BLaER1 (cell line): ENCODE results near the gene SMG6.
"Not testable (repeated sequence)": the region's sequence is repeated elsewhere in the genome, so short reads cannot be mapped to it uniquely, and the experiment has no call there.

ENCODE experiments used
- H3K27ac ChIP-seq: shearing (Covaris generic); formaldehyde crosslinking; 2 replicates; pipeline ENCODE4 v1.8.1; 2022
- H3K27me3 ChIP-seq: shearing (Covaris generic); formaldehyde crosslinking; 2 replicates; pipeline ENCODE4 v1.8.1; 2022
- H3K36me3 ChIP-seq: shearing (Covaris generic); formaldehyde crosslinking; 2 replicates; pipeline ENCODE4 v1.8.1; 2022
- H3K4me1 ChIP-seq: shearing (Covaris generic); formaldehyde crosslinking; 2 replicates; pipeline ENCODE4 v1.8.1; 2022
- H3K4me2 ChIP-seq: shearing (Covaris generic); formaldehyde crosslinking; 2 replicates; pipeline ENCODE4 v1.8.1; 2022
- H3K4me3 ChIP-seq: shearing (Covaris generic); formaldehyde crosslinking; 2 replicates; pipeline ENCODE4 v1.8.1; 2022
- H3K9ac ChIP-seq: shearing (Covaris generic); formaldehyde crosslinking; 2 replicates; pipeline ENCODE4 v1.8.1; 2022
- H3K9me3 ChIP-seq: shearing (Covaris generic); formaldehyde crosslinking; 2 replicates; pipeline ENCODE4 v1.8.1; 2022
- H4K20me1 ChIP-seq: shearing (Covaris generic); formaldehyde crosslinking; 2 replicates; pipeline ENCODE4 v1.8.1; 2022
- Cebpa-rat ChIP-seq: shearing (Covaris generic); IDR thresholded peaks from 2 replicates; pipeline ENCODE4 v1.8.1; 2022

Gene SMG6

DNA sequence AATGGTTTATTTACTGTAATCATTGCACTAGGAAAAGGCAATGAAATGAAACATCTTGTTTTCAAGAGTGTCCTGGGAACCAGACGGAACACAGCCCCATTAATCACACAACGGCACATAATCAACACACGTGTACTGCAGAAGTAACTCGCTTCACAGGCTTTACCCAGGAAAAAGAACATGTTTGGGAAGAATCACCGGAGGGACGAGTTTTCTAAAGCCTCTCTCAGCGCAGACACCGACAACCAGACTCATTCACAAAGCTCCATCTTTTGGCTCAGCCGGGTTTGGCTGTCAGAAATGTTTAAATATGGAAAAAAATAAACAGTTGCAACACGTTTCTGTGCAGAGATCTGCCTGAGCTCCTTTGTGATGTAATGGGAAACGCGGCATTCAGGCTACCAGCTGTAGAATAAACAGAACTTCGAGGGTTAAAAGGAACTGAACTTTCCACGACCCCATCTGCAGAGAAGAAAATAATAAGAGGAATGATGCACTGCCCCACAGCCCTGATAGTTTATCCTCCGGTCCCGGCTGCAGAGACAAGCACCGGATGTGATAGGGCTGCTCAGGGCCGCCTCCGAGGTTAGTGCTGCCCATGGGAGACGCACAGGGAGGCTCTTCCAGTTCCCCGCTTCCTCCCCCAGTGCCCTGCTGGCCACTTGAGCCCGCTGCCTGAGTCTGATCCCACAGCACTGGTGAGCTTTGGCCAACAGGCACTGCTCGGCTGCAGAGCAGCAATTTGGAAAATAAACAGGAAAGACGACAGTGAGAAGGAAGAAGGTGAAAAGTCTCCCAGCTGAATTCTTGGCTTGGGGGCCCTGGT is 128.9 kb downstream of the SMG6 start:
- Histone ChIP-seq H3K4me3 (no peak overlapping the region), H3K9ac (no peak overlapping the region), H3K27ac (no peak overlapping the region), H3K36me3 (peaks cover 93% of the 10 kb centered on the region), H3K27me3 (no peaks in the 10 kb centered on the region), H3K4me2 (peak overlapping the region; percentile 36; the same call in 1 of the 2 replicates), H4K20me1 (peaks cover 13% of the 10 kb centered on the region; the same call in 1 of the 2 replicates), H3K9me3 (no peaks in the 10 kb centered on the region), H3K4me1 (peaks cover 24% of the 10 kb centered on the region)
- TF ChIP-seq Cebpa-rat: no peak

DNA sequence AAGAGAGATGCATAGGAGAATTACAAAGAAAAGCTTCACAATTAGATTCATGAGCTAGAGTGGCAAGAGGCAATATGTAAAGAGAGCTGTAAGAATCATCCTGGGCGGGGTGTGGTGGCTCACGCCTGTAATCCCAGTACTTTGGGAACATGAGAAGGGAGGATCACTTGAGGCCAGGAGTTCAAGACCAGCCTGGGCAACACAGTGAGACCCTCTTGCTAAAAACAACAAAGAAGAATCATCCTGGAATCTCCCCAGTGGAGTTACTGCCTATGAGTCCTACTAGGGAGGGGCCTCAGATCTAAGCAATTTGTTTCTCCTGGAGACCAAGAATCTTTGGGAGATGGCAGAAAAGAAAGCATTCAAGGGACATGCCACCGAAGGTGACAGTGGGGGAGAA is 129.6 kb downstream of the SMG6 start:
- TF ChIP-seq Cebpa-rat: no peak
- H3K36me3 ChIP-seq: peaks cover 99% of the 10 kb centered on the region
- no peak overlapping the region for H3K4me2 ChIP-seq
- H3K9ac ChIP-seq: no peak overlapping the region
- H3K4me1 ChIP-seq: peaks cover 17% of the 10 kb centered on the region
- no peak overlapping the region for H3K4me3 ChIP-seq
- H3K27ac ChIP-seq: no peak overlapping the region
- H3K9me3 ChIP-seq: no peaks in the 10 kb centered on the region
- peaks cover 8% of the 10 kb centered on the region; the same call in 1 of the 2 replicates for H4K20me1 ChIP-seq
- H3K27me3 ChIP-seq: no peaks in the 10 kb centered on the region

DNA sequence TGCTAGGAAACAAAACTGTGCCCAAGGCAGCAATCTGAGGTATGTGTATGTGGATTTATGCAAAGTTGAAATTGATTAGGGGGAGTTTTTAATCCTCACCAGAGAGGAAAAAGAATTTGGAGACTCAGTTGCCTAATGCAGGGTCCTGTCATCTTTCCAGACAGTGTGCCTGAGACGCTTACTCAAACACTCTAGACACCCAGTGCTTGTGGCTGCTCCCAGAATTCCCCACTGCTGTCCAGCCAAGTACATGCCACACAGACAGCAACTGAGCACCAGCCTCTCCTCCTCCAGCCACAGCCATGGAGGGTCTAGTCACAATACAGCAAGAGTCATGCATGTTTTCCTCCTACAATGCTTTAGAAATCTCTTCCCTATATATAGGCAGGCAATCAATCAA is 130.6 kb downstream of the SMG6 start:
- H3K9me3 ChIP-seq: no peaks in the 10 kb centered on the region
- 0 out of 2 replicates have a peak overlapping the region, but pooled peaks have one; percentile 29 for H3K9ac ChIP-seq
- H3K27me3 ChIP-seq: no peaks in the 10 kb centered on the region
- H3K27ac ChIP-seq: no peak overlapping the region
- H4K20me1 ChIP-seq: no peaks in the 10 kb centered on the region
- peaks cover 99% of the 10 kb centered on the region for H3K36me3 ChIP-seq
- no peak overlapping the region for H3K4me3 ChIP-seq
- no peak for TF ChIP-seq Cebpa-rat
- peaks cover 8% of the 10 kb centered on the region; the same call in 1 of the 2 replicates for H3K4me1 ChIP-seq
- no peak overlapping the region for H3K4me2 ChIP-seq

DNA sequence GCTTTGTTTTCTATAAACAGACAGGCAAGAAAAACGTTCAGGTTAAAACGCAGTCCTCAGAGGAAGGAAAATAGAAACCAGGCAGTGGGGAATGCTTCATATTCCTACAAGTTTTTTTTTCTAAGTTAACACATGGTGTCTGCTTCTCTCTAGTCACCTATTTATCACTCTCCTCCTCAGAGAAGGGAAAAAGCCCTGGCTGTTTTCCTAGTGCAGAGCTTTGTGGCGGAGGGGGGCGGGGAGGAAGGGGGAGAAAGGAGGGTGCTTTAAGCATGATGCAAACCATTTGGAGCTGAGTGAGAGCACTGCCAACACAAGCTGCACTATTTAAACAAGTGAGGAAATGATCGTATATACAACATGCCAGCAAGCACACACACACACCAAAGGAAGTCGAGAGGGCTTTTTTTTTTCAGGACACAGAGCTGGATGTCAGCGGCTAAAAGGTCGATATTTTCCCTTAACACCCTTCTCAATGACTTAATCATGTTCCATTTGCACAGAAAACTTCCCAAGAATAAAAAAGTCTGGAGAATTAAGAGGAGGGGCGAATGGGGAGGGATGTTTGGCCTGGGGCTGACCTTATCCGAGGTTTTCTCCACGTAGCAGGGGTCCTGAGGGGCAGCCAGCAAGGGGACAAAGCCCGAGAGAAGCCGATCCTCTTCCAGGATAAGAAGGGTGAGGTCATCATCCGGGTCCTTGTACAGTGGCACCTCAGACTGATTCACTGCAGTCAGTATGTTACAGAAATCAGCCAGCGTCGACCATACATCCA is 131.3 kb downstream of the SMG6 start:
- no peak overlapping the region for H3K4me3 ChIP-seq
- 0 out of 2 replicates have a peak overlapping the region, but pooled peaks have one; percentile 29 for H3K9ac ChIP-seq
- no peak overlapping the region for H3K4me2 ChIP-seq
- peaks cover 8% of the 10 kb centered on the region; the same call in 1 of the 2 replicates for H3K4me1 ChIP-seq
- peaks cover 99% of the 10 kb centered on the region for H3K36me3 ChIP-seq
- TF ChIP-seq Cebpa-rat: no peak
- H3K27me3 ChIP-seq: no peaks in the 10 kb centered on the region
- H3K9me3 ChIP-seq: no peaks in the 10 kb centered on the region
- no peaks in the 10 kb centered on the region for H4K20me1 ChIP-seq
- H3K27ac ChIP-seq: no peak overlapping the region

DNA sequence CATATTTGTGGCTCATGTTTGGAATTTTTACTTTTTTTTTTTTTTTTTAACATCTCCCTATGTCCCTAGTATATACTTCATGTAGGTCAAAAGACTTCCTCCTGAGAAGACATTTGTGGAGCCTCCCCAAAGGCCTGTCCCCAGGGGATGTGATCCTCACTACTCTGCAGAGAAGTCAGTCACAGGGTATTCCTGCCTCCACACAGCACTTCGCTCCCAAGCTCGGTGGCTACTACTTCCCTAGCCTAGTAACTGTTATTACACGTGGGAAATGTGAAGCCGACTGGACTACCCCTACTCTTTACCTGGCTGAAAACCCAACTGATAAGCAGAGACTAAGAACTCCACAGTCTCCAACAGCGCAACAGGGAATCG is 131.9 kb downstream of the SMG6 start:
- H3K9ac ChIP-seq: no peak overlapping the region
- no peak overlapping the region for H3K4me3 ChIP-seq
- H3K4me2 ChIP-seq: no peak overlapping the region
- H3K27ac ChIP-seq: no peak overlapping the region
- H3K4me1 ChIP-seq: peaks cover 8% of the 10 kb centered on the region; the same call in 1 of the 2 replicates
- H3K9me3 ChIP-seq: no peaks in the 10 kb centered on the region
- no peak for TF ChIP-seq Cebpa-rat
- no peaks in the 10 kb centered on the region for H3K27me3 ChIP-seq
- H3K36me3 ChIP-seq: peaks cover 96% of the 10 kb centered on the region
- H4K20me1 ChIP-seq: no peaks in the 10 kb centered on the region

DNA sequence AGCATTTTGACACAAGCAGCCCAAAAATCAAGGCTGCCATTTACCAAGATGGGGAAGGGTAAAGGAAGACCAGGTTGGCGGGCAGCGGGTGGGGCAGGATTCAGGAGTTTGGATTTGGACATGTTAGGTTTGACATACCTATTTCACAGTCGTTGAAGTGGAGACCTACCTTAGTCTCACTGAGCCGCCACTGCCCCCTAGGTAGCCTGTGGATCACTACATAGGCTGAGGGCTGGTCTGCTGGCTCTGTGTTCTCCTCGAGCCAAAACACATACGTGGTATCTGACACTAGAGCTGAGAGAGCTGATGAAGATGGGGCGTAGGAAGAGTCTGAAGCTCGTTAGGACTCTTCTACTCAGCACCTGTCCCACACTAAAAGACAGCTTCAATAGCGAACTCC is 133.6 kb downstream of the SMG6 start:
- Histone ChIP-seq H3K4me3 (no peak overlapping the region), H3K4me2 (no peak overlapping the region), H3K9ac (no peak overlapping the region), H3K27ac (no peak overlapping the region), H4K20me1 (no peaks in the 10 kb centered on the region), H3K4me1 (peaks cover 5% of the 10 kb centered on the region; the same call in 1 of the 2 replicates), H3K36me3 (peaks cover 95% of the 10 kb centered on the region), H3K27me3 (no peaks in the 10 kb centered on the region), H3K9me3 (no peaks in the 10 kb centered on the region)
- TF ChIP-seq Cebpa-rat: no peak

DNA sequence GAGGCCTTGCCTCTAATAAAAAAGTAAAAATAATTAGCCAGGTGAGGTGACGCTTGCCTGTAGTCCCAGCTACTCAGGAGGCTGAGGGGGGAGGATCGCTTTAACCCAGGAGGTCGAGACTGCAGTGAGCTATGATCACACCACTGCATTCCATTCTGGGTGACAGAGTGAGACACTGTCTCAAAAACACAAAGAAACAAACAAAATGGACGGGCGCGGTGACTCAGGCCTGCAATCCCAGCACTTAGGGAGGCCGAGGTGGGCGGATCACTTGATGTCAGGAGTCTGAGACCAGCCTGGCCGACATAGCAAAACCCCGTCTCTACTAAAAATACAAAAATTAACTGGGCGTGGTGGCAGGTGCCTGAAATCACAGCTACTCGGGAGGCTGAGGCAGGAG is 137.9 kb downstream of the SMG6 start:
- H3K27ac ChIP-seq, H4K20me1 ChIP-seq, H3K9me3 ChIP-seq, H3K4me3 ChIP-seq, H3K4me2 ChIP-seq, H3K4me1 ChIP-seq, H3K27me3 ChIP-seq, H3K9ac ChIP-seq: not testable (repeated sequence)
- peaks cover 87% of the 10 kb centered on the region for H3K36me3 ChIP-seq

DNA sequence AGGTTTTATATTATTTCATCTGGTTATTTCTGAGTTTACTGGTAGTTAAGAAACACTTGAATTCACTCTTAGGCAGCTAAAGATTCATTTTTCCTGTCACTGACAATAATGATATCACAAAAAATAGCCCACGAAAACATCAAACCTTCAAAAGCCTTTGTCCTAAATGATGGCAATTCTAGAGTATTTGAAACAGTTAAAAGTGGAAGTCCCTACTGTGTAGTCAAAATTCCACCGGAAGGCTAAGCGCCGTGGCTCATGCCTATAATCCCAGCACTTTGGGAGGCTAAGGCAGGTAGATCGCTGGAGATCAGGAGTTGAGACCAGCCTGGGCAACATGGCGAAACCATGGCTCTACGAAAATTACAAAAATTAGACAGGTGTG is 145.2 kb downstream of the SMG6 start:
- H4K20me1 ChIP-seq: no peaks in the 10 kb centered on the region
- H3K27ac ChIP-seq: no peak overlapping the region
- H3K4me2 ChIP-seq: no peak overlapping the region
- no peak for TF ChIP-seq Cebpa-rat
- H3K4me1 ChIP-seq: peaks cover 17% of the 10 kb centered on the region
- H3K9ac ChIP-seq: no peak overlapping the region
- H3K4me3 ChIP-seq: no peak overlapping the region
- H3K27me3 ChIP-seq: no peaks in the 10 kb centered on the region
- H3K9me3 ChIP-seq: no peaks in the 10 kb centered on the region
- H3K36me3 ChIP-seq: peaks cover 71% of the 10 kb centered on the region

DNA sequence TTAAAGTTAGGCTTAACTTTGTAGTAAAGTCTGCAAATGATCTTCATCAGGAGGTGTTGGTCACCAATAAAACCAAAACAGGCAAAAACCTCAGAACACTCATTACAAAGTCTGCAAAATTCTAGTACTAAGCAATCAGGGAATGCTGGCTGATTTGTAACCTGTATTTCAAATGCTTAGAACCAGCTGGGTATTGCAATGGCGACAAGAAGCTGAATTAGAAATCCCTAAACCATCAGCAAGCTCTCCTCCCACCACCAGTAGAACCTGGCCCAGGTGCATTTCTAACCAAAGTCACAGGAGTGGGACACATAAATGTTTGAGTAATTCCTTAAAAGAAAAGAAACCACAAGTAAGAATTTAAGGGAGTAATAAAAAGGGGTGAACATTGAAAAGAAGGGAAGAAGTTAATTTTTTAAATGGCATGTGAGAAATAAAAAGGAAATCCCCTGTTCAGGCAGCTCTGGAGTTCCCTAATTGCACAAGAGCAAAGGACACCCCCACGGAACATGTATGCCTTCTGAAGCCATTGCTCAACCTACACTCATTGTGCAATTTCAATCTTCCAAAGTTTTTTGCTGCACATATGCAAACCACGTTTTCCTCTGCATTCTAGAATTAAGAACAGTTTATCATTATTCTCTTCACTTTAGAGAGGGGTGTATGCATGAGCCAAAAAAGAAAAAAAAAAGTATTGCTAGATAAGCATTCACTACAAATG is 145.8 kb downstream of the SMG6 start:
- Histone ChIP-seq H4K20me1 (no peaks in the 10 kb centered on the region), H3K9ac (no peak overlapping the region), H3K4me3 (no peak overlapping the region), H3K4me2 (0 out of 2 replicates have a peak overlapping the region, but pooled peaks have one; percentile 2), H3K27me3 (no peaks in the 10 kb centered on the region), H3K36me3 (peaks cover 72% of the 10 kb centered on the region), H3K4me1 (peaks cover 17% of the 10 kb centered on the region), H3K27ac (no peak overlapping the region), H3K9me3 (no peaks in the 10 kb centered on the region)
- no peak for TF ChIP-seq Cebpa-rat

DNA sequence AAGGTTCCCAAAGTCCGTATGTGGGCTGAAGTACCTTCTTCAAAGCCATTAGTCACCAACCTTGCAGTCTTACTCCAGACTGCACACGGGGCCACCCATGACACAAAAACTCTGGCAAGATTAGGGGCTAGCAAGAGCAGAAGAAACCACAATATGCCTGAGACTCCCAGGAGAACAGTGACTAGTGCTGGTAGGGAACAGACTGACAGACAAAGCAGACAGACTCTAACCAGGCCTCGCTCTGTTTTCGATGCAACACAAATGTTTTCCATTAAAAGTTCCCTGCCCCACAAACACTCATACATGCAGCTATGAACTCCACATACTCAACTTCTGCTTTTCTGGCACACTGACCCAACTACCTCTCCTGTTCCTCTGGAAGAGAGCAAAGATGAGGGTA is 146.5 kb downstream of the SMG6 start:
- H3K9ac ChIP-seq: no peak overlapping the region
- H3K4me1 ChIP-seq: peaks cover 17% of the 10 kb centered on the region
- no peak for TF ChIP-seq Cebpa-rat
- H3K4me2 ChIP-seq: 0 out of 2 replicates have a peak overlapping the region, but pooled peaks have one; percentile 2
- no peaks in the 10 kb centered on the region for H3K27me3 ChIP-seq
- peaks cover 72% of the 10 kb centered on the region for H3K36me3 ChIP-seq
- H3K4me3 ChIP-seq: no peak overlapping the region
- peaks cover 2% of the 10 kb centered on the region; the same call in 1 of the 2 replicates for H4K20me1 ChIP-seq
- H3K9me3 ChIP-seq: no peaks in the 10 kb centered on the region
- no peak overlapping the region for H3K27ac ChIP-seq
